ENCODE measurements around the gene PUS1.

GRCh38 chr12:131921866-131922769 lies 7.0 kb upstream of the PUS1 start:
- TF ChIP-seq CTCF (IDR thresholded peaks at IDR 0.05; ENCODE audit: insufficient read depth, low read depth, low read length), result no peak
- TF ChIP-seq EZH2 (IDR thresholded peaks at IDR 0.05; ENCODE audit: insufficient read depth, low read length), result no peak

Measured in astrocyte (in vitro differentiated cells and primary cell).